ENCODE results near the gene SNURF.
"Not testable (repeated sequence)": the region's sequence is repeated elsewhere in the genome, so short reads cannot be mapped to it uniquely, and the experiment has no call there.

SNURF gene, protein sequence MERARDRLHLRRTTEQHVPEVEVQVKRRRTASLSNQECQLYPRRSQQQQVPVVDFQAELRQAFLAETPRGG

DNA sequence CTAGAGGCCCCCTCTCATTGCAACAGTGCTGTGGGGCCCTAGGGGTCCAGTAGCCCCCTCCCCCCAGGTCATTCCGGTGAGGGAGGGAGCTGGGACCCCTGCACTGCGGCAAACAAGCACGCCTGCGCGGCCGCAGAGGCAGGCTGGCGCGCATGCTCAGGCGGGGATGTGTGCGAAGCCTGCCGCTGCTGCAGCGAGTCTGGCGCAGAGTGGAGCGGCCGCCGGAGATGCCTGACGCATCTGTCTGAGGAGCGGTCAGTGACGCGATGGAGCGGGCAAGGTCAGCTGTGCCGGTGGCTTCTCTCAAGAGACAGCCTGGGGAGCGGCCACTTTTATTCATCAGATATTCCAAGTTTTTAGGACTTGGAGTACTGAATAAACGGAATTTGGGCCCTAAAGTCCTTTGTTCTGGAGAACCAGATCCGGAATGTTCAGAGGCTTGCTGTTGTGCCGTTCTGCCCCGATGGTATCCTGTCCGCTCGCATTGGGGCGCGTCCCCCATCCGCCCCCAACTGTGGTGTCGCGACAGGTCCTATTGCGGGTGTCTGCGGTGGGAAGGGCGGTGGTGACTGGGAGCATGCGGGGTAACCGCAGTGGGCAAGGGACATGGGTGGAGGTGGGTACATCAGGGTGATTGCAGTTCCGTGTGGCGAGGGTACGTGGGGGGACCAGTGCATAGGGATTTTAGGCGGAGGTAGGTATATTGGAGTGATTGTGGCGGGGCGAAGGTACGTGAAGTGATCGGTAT is at the start of gene SNURF, which contains the start of gene SNRPN:
TSS of gene SNURF (plus strand) at position 205 of the 748 bp plus-strand sequence. CDS start at position 267, 62 bp downstream.
TSS of gene SNRPN (plus strand) at position 205 of the 748 bp plus-strand sequence. CDS start 19,467 bp downstream, outside the sequence.
- peak; percentile 68 to 71 for DNase-seq

DNA sequence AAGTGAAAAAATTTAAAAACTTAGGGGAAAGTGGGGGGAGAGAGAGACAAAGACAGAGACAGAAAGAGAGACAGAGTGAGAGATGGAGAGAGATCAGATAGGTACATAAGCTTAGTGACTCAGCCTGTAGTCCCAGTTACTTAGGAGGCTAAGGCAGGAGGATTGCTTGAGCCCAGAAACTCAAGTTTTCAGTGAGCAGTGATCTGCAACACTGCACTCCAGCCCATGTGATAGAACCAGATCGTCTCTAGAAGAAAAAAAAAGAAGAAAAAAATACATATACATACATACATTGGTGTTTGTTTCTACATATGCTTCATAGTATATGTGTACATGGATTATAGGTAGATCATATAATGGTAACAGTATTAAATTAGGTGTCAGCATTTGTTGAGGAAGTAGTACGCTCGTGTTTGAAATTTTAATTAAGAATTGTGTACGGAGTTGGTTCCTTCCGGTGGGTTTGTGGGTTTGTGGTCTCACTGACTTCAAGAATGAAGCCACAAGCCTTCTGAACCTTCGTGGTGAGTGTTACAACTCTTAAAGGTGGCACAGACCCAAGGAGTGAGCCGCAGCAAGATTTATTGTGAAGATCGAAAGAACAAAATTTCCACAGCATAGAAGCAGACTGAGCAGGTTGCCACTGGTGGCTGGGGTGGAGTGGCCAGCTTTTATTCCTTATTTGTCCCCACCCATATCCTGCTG is 38.3 kb upstream of the SNURF start:
- no peak for DNase-seq

DNA sequence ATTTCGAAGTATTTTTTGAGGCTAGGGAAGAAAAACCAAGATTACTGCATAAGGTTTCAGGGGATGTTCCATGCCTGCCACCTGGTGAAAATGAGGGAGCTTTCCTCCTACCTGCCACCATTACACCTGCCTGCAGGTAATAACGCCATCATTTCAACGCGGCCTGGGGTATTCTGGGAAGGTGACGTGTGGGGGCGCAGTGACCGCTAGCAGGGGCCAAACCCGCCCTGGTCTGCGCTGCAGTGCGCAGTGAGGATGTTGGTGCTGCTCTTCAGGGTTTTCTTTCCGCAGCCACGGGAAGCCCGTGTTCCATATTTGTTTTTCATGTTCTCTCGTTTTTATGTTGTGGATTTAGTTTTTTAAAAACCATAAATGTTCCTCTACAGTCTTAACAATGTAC is 37.4 kb upstream of the SNURF start:
- DNase-seq = no peak

DNA sequence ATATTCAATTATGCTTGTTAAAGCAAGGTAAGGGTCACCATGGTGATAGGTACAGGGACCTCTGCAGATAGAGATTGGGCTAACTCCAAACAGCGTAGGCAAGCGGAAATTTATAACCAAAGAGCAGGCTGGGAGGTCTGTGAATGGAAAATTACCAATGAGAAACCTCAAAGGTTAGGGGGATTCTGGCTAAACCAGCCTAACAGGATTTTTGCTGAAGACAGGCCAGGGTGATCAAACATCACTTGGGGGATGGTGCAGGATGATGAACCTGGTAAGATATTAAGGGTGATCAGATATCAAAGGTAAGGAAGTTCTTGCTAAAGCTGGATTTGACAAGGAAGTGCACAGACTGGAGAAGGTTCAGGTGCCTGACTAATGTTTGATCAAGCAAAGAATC is 35.3 kb upstream of the SNURF start:
- DNase-seq = no peak

DNA sequence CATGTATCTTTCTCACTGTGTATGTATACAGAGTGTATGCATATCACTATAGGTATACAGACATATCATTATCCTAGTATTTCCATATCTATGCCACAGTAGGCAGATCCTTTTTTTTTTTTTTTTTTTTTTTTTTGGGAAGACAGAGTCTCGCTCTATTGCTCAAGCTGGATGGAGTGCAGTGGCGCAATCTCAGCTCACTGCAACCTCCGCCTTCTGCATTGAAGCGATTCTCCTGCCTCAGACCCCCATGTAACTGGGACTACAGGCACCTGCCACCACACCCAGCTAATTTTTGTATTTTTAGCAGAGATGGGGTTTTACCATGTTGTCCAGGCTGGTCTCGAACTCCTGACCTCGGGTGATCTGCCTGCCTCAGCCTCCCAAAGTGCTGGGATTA is 32.0 kb upstream of the SNURF start:
- DNase-seq = not testable (repeated sequence)

DNA sequence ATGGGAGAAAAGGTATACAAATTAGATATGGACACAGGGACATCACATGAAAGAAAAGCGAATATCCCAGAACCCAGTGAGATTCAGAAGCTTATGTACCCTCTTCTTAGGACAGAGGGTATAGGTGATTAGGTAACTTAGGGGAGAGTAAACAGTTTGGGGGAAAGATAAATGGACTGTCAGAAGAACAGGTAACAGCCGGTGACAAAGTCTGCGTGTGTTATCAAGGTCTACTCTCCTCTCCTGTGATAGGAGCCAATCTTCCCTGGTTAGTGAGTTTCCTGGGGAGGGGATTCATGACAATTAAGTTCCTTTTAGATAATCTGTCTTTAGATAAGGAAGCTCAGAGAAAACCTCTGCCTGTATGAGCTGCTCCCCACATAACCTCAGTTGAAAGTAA is 30.6 kb upstream of the SNURF start:
- no peak for DNase-seq

DNA sequence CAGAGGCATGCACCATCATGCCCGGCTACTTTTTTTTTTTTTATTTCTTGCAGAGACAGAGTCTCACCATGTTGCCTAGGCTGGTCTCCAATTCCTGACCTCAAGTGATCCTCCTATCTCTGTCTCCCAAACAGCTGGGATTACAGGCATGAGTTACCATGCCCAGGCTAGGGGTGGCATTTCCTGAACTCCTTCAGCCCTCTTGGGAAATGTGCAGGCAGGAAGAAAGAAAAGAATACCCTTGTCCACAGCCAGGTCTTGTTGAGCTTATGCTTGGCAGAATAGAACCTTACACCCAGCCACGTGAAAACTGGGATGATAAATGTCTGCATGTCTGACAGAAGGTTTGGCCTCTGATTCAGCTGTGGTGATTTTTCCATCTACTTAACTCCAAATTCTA is 30.2 kb upstream of the SNURF start:
- DNase-seq = no peak

DNA sequence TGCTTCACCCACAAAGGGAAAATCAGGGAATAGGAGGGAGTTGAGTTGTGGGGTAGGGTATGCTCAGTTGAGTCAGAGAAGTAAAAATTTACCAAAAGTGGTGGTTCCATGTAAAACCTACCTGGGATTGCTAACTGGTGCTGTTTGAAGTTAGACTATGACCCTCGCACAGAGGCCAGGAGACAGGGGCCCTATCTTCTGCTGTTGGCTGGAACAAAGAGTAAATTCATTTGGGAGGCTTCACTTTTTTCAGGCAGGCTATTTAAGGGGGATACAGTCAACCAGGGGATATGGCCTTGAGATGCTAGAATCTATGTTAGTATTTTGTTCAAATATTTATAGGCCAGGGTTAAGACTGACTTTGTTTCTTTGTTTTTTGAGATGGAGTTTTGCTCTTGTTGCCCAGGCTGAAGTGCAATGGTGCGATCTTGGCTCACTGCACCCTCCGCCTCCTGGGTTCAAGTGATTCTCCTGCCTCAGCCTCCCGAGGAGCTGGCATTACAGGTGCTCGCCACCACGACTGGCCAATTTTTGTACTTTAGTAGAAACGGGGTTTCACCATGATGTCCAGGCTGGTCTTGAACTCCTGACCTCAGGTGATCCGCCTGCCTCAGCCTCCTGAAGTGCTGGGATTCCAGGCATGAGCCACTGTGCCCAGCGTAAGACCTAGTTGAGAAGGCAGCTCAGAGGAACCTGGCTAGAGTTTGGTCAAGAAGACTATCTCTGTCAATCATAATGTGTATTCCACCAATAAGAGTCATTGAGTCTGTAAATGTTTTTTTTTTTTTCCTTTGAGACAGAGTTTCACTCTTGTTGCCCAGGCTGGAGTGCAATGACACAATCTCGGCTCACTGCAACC is 22.7 kb upstream of the SNURF start:
- DNase-seq = not testable (repeated sequence)

DNA sequence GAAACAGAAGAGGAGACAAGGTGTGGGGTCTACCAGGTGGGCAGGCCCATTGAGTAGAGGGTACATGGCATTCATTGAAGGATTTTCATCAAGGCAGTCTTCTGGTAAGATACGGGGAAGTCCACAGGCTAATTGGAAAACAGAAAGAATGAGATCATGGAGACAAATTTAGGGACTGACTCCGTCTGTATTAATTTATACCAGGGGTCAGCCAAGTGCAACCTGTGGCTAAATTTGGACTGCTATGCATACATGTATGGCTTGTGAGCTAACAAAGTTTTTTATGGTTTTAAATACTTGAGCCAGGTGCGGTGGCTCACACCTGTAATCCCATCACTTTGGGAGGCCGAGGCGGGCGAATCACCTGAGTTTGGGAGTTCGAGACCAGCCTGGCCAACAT is 21.1 kb upstream of the SNURF start:
- no peak for DNase-seq

DNA sequence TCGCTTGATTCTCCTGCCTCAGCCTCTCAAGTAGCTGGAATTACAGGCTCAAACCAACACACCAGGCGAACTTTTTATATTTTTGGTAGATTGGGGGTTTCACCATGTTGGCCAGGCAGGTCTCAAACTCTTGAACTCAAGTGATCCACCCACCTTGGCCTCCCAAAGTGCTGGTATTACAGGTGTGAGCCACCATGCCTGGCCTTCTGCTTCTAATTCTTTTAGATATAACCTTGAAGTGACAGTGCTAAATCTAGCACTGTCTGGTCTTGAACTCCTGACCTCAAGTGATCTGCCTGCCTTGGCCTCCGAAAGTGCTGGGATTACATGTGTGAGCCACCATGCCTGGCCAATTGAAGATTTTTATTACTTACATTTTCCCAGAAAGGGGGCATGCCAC is 16.6 kb upstream of the SNURF start:
- DNase-seq = not testable (repeated sequence)

DNA sequence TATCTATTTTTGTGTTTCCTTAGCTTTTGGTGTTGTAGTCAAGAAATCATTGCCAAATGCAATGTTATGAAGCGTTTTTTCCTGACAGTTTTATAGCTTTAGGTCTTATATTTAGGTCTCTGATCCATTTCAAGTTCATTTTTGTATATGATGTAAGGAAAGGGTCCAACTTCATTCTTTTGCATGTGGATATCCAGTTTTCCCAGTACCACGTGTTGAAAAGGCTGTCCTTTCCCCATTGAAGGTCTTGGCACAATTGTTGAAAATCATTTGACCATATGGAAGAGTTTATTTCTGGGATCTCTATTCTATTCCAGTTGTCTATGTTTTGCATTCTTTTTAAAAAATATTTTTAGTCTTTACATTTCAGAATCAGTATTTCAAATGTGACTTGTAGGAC is 14.6 kb upstream of the SNURF start:
- no peak for DNase-seq

DNA sequence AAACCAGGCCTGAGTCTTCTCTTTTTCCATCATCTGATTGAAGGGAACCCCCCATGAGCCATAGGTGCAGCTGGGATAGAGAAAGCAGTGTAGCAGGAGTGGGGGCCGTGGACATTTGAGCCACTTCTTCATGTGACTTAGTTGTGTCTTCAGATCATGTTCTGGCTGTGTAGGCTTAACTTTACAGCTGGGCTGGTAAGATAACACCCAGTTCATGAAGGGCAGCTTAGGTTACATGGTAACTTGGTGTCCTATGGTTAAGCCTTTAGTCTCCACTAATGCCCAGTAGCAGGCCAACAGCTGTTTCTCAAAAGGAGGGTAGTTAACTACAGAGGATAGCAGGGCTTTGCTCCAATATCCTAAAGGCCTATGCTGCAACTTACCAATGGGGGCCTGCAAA is 11.4 kb upstream of the SNURF start:
- no peak for DNase-seq

DNA sequence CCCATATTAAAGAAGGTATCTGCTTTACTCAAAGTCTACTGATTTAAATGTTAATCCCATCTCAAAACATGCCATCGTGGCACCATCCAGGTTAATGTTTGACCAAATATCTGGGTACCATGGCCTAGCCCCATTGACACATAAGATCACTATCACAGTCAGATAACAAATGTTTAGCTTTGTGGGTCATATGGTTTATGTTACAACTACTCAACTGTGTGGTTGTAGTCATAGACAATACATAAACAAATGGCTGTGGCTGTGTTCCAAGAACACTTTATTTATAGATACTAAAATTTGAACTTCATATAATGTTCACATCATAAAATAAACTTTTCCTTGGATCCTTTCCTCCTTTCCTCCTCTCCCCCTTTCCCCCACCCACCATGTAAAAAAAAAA is 9.8 kb upstream of the SNURF start:
- DNase-seq = no peak

DNA sequence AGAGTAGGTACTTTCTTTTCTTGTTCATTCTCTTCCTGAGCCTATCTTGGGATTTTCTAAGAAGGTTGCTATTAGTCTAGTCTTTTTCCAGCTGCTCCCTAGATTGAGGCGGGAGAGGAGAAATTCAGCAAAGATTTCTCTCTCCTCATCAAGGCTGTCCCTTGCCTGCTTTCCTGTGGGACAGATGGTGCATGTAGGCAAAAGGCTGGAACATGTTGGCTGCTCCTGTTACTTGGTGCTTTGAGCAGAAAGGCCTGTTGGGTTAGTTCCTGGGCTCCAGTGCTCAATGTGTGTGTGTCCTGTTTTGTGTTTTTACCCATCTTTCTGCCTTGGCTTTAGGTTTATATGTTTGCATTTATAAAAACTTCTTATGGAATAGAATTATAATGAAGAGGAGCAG is 9.1 kb upstream of the SNURF start:
- DNase-seq = no peak

DNA sequence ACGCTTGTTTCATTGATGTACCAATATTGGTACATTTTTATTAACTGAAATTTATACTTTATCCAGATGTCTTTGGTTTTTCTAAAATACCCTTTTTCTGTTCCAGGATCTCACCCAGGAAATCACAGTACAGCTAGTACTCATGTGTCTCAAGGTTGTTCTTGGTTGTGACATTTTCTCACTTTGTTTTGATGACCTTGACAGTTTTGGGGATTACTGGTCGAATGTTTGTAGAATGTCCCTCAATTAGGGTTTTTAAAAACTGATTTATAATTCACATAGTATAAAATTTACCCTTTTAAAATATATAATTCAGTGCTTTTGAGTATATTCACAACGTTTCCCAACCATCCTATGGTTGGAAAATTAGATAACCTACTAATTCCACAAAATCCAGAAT is 6.3 kb upstream of the SNURF start:
- DNase-seq = no peak

DNA sequence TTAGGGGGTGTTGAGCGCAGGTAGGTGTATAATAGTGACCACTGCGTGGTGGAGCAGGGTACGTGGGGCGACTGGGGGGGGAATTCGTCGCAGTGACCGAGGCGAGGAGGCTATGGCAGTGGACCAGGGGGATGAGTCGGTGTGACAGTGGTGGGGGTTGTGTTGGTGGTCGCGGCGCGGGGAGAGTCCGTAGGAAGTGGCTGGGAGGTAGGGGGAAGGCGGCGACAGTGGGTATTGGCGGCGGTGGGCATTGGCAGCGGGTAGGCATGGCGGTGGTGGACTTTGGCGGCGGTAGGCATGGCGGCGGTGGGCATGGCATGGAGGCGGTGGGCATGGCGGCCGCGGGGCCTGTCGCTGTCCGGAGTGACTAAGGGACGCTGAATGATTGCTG is 739 bp downstream of the SNURF start:
- peak; percentile 12 to 14 for DNase-seq

DNA sequence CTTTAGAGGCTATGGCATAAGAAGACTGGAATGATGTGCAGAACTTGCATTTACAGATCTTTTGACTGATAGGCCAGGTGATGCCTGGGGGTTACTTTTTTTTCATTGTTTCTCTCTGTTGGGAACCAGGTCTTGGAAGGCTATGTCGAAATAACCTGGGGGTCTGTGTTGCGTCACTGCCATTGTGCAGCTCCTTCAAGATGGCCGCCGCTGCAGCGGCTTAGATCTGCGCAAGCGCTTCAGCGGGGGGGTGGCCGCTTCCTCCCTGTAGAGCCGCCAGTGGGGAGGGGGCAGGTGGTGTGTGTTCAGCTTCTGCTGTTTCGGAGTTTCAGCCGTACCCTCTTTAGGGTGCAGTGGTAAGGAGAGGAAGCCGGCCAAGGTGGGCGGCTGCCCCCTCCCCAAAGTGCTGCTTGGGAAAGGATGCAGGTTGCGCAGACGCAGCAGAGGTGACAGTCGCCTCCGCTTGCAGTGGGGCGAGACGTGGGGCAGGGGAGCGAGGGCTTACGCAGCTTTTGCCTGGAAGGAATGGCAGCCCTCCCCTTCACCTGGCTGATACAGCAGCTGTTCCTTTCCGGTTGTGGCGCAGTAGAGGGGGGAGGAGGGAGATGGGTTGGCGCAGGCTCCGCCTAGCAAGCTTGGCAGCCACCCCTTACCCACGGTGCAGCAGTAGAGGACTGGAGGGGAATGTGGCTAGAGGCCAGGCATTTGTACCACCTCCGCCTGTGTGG is 1.5 kb downstream of the SNURF start:
- peak; percentile 70 to 77 for DNase-seq

DNA sequence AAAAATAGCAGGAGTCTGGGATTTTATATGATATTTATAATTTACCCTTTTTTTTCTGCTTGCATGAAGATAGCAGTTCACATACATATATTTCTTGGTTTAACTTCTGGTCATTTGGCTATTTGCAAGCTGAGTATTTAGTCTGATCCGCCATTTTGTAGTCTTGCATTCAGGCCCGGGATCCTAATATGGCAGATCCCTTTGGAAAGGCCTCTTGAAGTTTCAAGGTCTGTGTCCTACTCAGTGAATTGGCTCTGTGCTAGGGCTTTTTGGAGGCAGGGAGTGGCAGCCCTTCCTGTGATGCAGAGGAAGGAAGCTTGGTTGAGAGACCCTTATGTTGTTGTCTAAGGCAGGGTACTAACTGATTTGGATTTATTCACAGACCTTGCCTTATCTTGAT is 2.9 kb downstream of the SNURF start:
- no peak for DNase-seq

DNA sequence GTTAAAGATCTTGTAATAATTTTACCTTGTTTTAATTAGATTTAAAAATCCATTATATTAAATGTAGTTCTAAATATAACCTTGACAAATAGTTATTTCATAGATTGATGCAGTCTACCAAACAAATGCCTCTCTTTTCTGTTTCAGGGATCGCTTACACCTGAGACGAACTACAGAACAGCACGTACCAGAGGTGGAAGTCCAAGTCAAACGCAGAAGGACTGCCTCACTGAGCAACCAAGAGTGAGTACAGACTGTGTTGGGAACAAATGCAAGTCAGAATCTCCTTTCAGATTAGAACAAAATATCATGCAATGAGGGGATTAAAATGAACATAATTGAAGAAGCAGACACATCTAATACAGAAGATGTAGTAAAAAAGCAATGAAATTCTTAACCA is 7.2 kb downstream of the SNURF start:
- no peak for DNase-seq

DNA sequence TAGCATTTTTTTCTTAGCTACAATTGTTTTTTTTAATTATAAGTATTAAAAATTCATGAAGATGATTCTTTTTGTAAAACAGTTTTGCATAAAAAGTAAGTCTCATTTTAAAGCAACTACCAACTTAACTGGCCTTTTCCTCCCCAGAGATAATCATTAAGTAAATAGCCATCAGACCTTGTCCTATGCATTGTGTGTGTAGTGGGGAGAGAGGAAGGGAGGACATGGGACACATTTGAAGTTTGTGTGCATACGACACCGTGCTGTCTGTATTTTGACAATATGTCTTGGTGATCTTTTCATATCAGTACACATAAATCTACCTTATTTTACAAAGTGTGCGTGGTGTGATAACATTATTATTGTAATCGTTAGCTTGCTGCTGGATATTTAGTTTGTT is 8.1 kb downstream of the SNURF start:
- no peak for DNase-seq

DNA sequence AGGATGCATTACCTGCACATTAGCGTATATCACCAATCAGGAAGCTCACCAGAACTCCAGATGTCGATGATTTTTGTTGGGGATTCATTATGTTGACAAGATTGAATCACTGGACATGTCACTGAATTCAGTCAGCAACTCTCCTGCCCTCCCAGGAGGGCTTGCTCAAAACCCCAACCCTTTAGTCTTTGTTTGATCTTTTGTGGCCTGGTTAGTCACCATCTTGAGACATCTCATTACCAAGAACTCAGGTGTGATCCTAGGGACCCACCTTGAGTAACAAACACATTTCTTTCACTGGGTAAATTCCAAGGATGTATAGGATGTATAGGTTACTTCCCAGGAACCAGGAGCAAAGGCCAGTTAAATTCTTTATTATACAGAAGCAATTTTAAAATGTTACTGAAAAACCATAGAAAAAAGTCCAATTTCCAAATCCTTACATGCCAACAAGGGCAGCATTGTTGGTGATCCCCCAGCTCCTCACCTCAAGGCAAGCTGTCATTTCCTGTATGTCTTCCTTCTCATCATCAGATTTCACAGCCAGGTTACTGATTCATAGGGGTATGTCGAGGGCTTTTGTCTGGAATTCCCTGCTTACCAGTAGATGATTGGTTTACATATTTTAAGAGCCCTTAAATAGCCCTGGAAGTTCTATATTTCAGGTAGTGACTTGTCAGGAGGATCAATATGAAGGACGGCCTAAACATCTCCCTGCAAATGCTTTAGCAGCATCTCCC is 11.7 kb downstream of the SNURF start:
- DNase-seq = no peak

DNA sequence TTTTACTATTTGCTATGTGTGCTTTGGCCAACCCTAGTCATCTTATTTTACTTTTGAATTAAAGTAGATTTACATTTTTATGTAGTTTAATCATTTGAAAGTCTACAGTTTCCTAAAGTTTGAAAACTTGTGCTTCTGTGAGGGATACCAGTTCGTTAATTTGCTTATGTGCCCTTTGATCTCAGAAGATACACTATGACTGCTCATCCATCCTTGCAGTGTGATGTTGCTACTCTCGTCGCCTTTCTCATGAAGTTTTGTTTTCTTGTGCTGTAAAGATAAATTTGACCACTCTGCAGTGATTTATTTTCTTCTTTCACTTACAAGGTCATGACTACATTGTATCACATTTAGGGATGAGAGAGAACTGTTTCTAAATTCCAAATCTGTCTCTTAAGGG is 16.3 kb downstream of the SNURF start:
- no peak for DNase-seq
